Caco-2 (cell line): ENCODE measurements around the gene PDLIM4. TPM values are rescaled to one million over a fixed set of nuclear protein-coding genes. Genes with fewer than 3 reads are reported as not detected.

ENCODE experiments used
- BruUV-seq: library from RNA; stranded (reverse); fragments of 400-500 nt; replicated peaks from 2 replicates; lab custom pipeline; 2021; lab: Mats Ljungman, UMichigan
- CTCF ChIA-PET: fragments of 300-600 bp; sonication (Branson Sonifier 250); formaldehyde crosslinking; loops from one replicate; lab custom pipeline; 2022; ENCODE audit warnings: antibody characterized with exemption; lab: Charles Lee
- POLR2A ChIA-PET: fragments of 300-600 bp; sonication (Branson Sonifier 250); formaldehyde crosslinking; loops from one replicate; lab custom pipeline; 2022; ENCODE audit warnings: antibody characterized with exemption; lab: Charles Lee
- DNase-seq, 2 experiments: peaks; one replicate each; pipeline versions ENCODE4 v3.0.0 to v3.0.0-alpha.2; 2020 to 2022
- H3K27me3 ChIP-seq: replicated peaks from 2 replicates; pipeline ENCODE4 v1.6.0; 2011; ENCODE audit warnings: low read length; ENCODE audit not compliant: control insufficient read depth, insufficient read depth
- H3K36me3 ChIP-seq: 2 replicates; pipeline ENCODE4 v1.5.1; 2011; ENCODE audit warnings: low read length; ENCODE audit not compliant: control insufficient read depth, insufficient read depth
- H3K4me1 ChIP-seq: fragments of 250-450 bp; sonication (Bioruptor Pico); 2 replicates; pipeline ENCODE4 v1.5.1; 2020; ENCODE audit warnings: mild to moderate bottlenecking
- H3K4me3 ChIP-seq: 2 replicates; pipeline ENCODE4 v1.5.1; 2011; ENCODE audit warnings: low read depth, mild to moderate bottlenecking, control low read depth, low read length
- H3K9me3 ChIP-seq: fragments of 250-450 bp; sonication (Bioruptor Pico); 2 replicates; pipeline ENCODE4 v1.5.1; 2020; ENCODE audit warnings: mild to moderate bottlenecking, moderate library complexity
- H3K27ac Mint-ChIP-seq: one replicate; pipeline ENCODE4 v1.8.0; 2022; ENCODE audit warnings: mixed read lengths; ENCODE audit not compliant: unreplicated experiment
- H3K27me3 Mint-ChIP-seq: one replicate; pipeline ENCODE4 v1.8.0; 2022; ENCODE audit warnings: mixed read lengths; ENCODE audit not compliant: insufficient read depth, unreplicated experiment
- H3K36me3 Mint-ChIP-seq: one replicate; pipeline ENCODE4 v1.8.0; 2022; ENCODE audit warnings: mild to moderate bottlenecking, mixed read lengths; ENCODE audit not compliant: insufficient read depth, unreplicated experiment
- H3K4me1 Mint-ChIP-seq: one replicate; pipeline ENCODE4 v1.8.0; 2022; ENCODE audit warnings: low read depth, mixed read lengths; ENCODE audit not compliant: unreplicated experiment
- H3K4me3 Mint-ChIP-seq: one replicate; pipeline ENCODE4 v1.8.0; 2022; ENCODE audit warnings: mild to moderate bottlenecking, moderate library complexity, mixed read lengths; ENCODE audit not compliant: unreplicated experiment
- H3K9me3 Mint-ChIP-seq: one replicate; pipeline ENCODE4 v1.8.0; 2022; ENCODE audit warnings: mixed read lengths; ENCODE audit not compliant: unreplicated experiment
- CTCF ChIP-seq, 2 experiments: fragments of 200-600 bp in 1 of 2; IDR thresholded peaks; 1 replicate in 1 of 2; 2 replicates in 1 of 2; pipeline versions ENCODE4 v1.5.1 to v1.8.0; 2011 to 2022; ENCODE audit warnings: antibody characterized with exemption in 1 of 2, control low read depth in 1 of 2, inconsistent platforms in 1 of 2, low read depth in 1 of 2, low read length in 1 of 2, mild to moderate bottlenecking in 1 of 2, moderate library complexity in 1 of 2; ENCODE audit not compliant: insufficient read depth in 1 of 2, severe bottlenecking in 1 of 2, unreplicated experiment in 1 of 2
- intact Hi-C: fragments of 100-400 bp; cut with micrococcal nuclease; formaldehyde crosslinking; loops from one replicate; pipeline ENCODE4 v1.10.0; 2022; ENCODE audit not compliant: unreplicated experiment
- total RNA-seq: library from RNA; stranded (reverse); gene quantifications from 2 replicates; pipeline ENCODE4 v1.2.3, GENCODE V29; 2022

The PDLIM4 gene
- total RNA-seq, 1 experiment from 2014 or later = not detected

GRCh38 chr5:132268769-132269551, 11.5 kb downstream of the PDLIM4 start:
- no peak overlapping the region for H3K27ac Mint-ChIP-seq
- no peaks in the 10 kb centered on the region for H3K9me3 Mint-ChIP-seq
- ChIA-PET POLR2A (no interaction called here), CTCF (interaction anchor here (0.7 kb wide), 1 partner anchor 31 kb away, joined by 3 read pairs; no protein-coding TSS in a partner anchor)
- no peak overlapping the region for H3K4me3 Mint-ChIP-seq
- peak in 1 of 2 experiments; percentile 29 for DNase-seq
- H3K27me3 Mint-ChIP-seq = no peaks in the 10 kb centered on the region
- Histone ChIP-seq H3K36me3 (no peaks in the 10 kb centered on the region), H3K4me1 (peaks cover 19% of the 10 kb centered on the region), H3K9me3 (no peaks in the 10 kb centered on the region), H3K4me3 (no peak overlapping the region), H3K27me3 (no peaks in the 10 kb centered on the region)
- no TSS peak for BruUV-seq
- intact Hi-C loops = no loop called here
- peaks cover 14% of the 10 kb centered on the region for H3K4me1 Mint-ChIP-seq
- H3K36me3 Mint-ChIP-seq = no peaks in the 10 kb centered on the region
- TF ChIP-seq CTCF (IDR thresholded peaks at IDR 0.05; ENCODE audit: insufficient read depth in 1 of 2, low read depth in 1 of 2, low read length in 1 of 2, severe bottlenecking in 1 of 2, unreplicated experiment in 1 of 2) = no peak

GRCh38 chr5:132269635-132270334, 12.3 kb downstream of the PDLIM4 start:
- H3K27ac Mint-ChIP-seq = no peak overlapping the region
- peaks cover 23% of the 10 kb centered on the region for H3K4me1 ChIP-seq
- H3K36me3 ChIP-seq = no peaks in the 10 kb centered on the region
- intact Hi-C loops = loop anchor here (5.0 kb wide), 2 partner anchors 32 to 118 kb away; no protein-coding TSS in a partner anchor
- no peak overlapping the region for H3K4me3 ChIP-seq
- no peaks in the 10 kb centered on the region for H3K9me3 Mint-ChIP-seq
- no peaks in the 10 kb centered on the region for H3K36me3 Mint-ChIP-seq
- no TSS peak for BruUV-seq
- peaks cover 16% of the 10 kb centered on the region for H3K4me1 Mint-ChIP-seq
- CTCF ChIA-PET = no interaction called here
- no peaks in the 10 kb centered on the region for H3K9me3 ChIP-seq
- TF ChIP-seq CTCF (IDR thresholded peaks at IDR 0.05; ENCODE audit: insufficient read depth in 1 of 2, low read depth in 1 of 2, low read length in 1 of 2, severe bottlenecking in 1 of 2, unreplicated experiment in 1 of 2) = no peak
- no peaks in the 10 kb centered on the region for H3K27me3 ChIP-seq
- H3K4me3 Mint-ChIP-seq = no peak overlapping the region
- POLR2A ChIA-PET = no interaction called here
- peak in 1 of 2 experiments; percentile 17 for DNase-seq
- no peaks in the 10 kb centered on the region for H3K27me3 Mint-ChIP-seq

- no peak overlapping the region for H3K4me3 Mint-ChIP-seq
- H3K27ac Mint-ChIP-seq = no peak overlapping the region
- no peaks in the 10 kb centered on the region for H3K36me3 Mint-ChIP-seq
- no peaks in the 10 kb centered on the region for H3K36me3 ChIP-seq
- H3K27me3 Mint-ChIP-seq = no peaks in the 10 kb centered on the region
- BruUV-seq = no TSS peak
- no peaks in the 10 kb centered on the region for H3K27me3 ChIP-seq
- peaks cover 19% of the 10 kb centered on the region for H3K4me1 Mint-ChIP-seq
- no peaks in the 10 kb centered on the region for H3K9me3 Mint-ChIP-seq
- peaks cover 23% of the 10 kb centered on the region for H3K4me1 ChIP-seq
- H3K9me3 ChIP-seq = no peaks in the 10 kb centered on the region
- intact Hi-C loops = loop anchor here (5.0 kb wide), 2 partner anchors 33 to 117 kb away; no protein-coding TSS in a partner anchor
- TF ChIP-seq CTCF (IDR thresholded peaks at IDR 0.05; ENCODE audit: insufficient read depth in 1 of 2, low read depth in 1 of 2, low read length in 1 of 2, severe bottlenecking in 1 of 2, unreplicated experiment in 1 of 2) = no peak
- peak in 1 of 2 experiments; percentile 17 for DNase-seq
- CTCF ChIA-PET = no interaction called here
- no peak overlapping the region for H3K4me3 ChIP-seq
- POLR2A ChIA-PET = no interaction called here
Observed at GRCh38 chr5:132270335-132270665, 12.8 kb downstream of the PDLIM4 start.
